GM20000 (cell line): Measurements from ENCODE around the gene ASAP2.

ENCODE experiments used
- DNase-seq: peaks from one replicate; pipeline ENCODE4 v3.0.0; 2012; ENCODE audit warnings: low spot score
- TF ChIP-seq, protein P1 (sequence below): IDR thresholded peaks from 2 replicates; pipeline ENCODE4 v1.5.1; 2012; ENCODE audit warnings: mild to moderate bottlenecking, control low read depth; ENCODE audit errors: extremely low read depth, missing control alignments

ASAP2 gene

DNA sequence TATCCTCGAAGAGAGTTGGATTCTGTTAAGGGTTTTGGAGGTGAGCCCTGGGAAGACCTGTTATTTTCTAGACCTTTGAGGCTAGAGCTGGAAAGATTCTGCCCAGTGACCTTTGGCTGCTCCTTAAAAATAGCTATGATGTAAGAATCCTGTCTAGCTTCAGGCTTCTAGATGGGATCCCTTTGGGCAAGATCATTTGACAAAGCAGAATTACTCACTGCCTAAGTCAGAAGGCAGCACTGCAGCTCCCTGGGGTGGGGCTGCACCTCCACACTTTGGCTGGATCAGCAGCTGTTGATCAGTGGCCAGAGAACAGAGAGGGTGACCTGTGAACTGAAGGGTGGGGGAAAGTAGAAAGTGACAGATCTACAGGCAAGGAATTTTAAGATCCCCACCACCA lies 103.8 kb downstream of the ASAP2 start:
- no peak for DNase-seq
- TF ChIP-seq, protein P1, sequence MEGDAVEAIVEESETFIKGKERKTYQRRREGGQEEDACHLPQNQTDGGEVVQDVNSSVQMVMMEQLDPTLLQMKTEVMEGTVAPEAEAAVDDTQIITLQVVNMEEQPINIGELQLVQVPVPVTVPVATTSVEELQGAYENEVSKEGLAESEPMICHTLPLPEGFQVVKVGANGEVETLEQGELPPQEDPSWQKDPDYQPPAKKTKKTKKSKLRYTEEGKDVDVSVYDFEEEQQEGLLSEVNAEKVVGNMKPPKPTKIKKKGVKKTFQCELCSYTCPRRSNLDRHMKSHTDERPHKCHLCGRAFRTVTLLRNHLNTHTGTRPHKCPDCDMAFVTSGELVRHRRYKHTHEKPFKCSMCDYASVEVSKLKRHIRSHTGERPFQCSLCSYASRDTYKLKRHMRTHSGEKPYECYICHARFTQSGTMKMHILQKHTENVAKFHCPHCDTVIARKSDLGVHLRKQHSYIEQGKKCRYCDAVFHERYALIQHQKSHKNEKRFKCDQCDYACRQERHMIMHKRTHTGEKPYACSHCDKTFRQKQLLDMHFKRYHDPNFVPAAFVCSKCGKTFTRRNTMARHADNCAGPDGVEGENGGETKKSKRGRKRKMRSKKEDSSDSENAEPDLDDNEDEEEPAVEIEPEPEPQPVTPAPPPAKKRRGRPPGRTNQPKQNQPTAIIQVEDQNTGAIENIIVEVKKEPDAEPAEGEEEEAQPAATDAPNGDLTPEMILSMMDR: no peak

DNA sequence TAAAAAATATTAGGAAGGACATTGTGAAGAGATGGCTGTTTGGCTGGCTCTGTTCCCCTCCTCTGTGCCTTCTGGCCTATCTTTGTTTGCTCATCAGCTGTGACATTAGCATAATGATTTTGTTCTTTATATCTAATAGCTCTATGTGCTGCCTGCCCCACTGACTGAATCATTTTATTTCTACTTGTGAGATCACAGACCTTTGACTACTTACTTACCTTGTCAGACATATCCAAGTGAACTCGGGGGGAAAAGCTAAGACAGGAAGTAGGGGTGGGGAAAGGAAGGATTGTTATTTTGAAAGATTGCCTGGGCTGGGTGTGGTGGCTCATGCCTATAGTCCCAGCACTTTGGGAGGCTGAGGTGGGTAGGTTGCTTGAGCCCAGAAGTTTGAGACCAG lies 104.2 kb downstream of the ASAP2 start:
- no peak for DNase-seq
- TF ChIP-seq, protein P1: no peak

DNA sequence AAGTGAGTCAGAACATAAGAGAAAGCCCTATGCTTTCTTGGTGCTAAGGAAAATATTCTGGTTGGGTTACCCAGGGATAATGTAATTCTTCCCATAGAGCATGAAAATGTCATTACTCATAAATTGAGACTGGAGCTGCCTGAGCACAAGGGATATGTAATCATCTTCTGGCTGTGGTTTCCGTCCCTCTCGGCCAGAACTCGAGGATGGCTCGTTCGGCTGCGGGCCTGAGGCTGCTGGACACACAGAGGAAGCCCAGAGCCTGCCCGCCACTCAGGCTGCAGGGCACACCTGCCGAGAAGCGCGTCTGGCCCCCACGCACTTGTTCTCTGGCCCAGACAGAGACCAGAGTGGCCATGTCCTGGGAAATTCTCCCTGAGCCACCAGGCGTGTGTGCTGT lies 104.9 kb downstream of the ASAP2 start:
- no peak for DNase-seq

DNA sequence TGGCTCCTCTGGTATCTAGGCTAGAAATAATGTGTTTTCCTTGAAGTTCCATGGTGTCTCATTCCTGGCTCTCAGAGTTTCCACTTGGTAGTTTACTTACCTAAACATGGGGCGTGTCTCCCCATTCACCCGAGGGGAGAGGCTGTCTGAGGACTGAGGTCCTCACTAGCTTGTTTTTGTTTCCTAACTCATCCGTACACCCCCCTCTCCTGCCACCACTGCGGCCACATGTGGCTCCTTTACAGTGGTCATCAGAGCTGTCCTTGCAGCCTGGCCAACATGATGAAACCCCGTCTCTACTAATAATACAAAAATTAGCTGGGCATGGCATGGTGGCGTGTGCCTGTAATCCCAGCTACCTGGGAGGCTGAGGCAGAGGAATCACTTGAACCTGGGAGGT lies 106.0 kb downstream of the ASAP2 start:
- TF ChIP-seq, protein P1: no peak
- no peak for DNase-seq

More for the DNA sequence above, 104.9 kb downstream of the ASAP2 start:
- TF ChIP-seq, protein P1: no peak

DNA sequence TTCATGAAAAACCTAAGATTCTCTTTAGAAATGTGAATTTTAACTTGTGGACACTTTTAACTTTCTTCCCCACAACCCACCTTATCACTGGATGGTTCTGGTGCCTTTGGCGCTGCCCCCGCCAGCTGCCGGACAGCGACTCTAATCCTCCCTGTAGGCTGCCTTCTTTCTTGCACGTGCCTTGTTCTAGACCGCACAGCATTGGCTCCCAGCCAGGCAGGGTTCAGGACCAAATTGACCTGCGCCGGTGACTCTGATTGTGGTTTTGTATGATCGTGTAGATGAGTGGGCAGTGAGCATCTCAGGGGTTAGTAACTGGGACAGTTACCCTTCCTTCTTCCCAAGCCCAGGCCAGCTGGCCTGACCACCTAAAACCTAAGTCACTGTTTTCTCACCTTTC lies 106.8 kb downstream of the ASAP2 start:
- TF ChIP-seq, protein P1: no peak
- DNase-seq: no peak

DNA sequence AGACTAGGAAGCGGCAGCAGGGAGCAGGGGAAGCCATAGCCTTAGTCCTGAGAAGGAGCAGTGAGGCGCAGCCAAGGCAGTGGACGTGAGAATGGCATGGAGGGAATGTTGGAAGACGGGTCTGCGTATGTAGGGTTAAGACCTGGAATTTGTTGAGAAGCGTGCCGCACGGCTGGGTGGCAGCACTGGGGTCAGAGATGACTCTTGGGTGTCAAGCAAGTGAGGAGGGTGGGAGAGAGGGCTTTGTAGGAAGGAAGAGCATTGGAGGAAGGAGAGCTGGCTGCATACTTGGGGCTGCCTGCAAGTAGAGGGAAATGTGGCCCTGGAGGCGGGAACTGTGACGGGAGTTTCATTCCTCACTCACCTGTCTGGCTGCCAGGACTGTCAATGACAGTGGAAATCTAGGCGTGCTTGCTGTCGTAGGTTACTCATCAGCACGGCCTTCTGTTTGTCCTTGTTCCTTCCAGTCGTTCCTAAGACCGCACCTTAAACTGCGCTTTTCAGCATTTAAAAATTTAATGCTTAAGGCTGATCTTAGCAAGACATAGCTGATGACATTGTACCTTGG lies 108.8 kb downstream of the ASAP2 start:
- TF ChIP-seq, protein P1: no peak

DNA sequence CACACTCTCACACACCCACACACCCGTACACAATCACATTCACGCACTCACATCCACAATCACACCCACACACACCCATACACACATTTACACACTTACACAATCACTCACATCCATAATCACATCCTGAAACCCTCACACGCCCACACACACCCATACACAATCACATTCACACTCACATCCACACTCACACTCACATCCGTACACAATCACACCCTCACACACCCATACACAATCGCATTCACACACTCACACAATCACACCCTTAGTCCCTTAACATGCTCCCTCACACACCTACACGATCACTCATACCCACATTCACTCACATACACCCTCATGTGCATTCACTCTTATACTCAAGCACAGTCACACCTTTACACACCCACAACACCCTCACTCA lies 110.9 kb downstream of the ASAP2 start:
- DNase-seq: no peak
- TF ChIP-seq, protein P1: no peak

More for the DNA sequence above, 108.8 kb downstream of the ASAP2 start:
- DNase-seq: no peak
